ENCODE data around the gene ZFR2. TPM values are rescaled to one million over a fixed set of nuclear protein-coding genes. Genes with fewer than 3 reads are reported as not detected.

ZFR2 gene
- total and polyA plus RNA-seq, 2 of the 8 experiments (the other 6 are each of a cell fraction or from before 2014, with no cell fraction given), result 14.5 to 28.4 TPM

DNA sequence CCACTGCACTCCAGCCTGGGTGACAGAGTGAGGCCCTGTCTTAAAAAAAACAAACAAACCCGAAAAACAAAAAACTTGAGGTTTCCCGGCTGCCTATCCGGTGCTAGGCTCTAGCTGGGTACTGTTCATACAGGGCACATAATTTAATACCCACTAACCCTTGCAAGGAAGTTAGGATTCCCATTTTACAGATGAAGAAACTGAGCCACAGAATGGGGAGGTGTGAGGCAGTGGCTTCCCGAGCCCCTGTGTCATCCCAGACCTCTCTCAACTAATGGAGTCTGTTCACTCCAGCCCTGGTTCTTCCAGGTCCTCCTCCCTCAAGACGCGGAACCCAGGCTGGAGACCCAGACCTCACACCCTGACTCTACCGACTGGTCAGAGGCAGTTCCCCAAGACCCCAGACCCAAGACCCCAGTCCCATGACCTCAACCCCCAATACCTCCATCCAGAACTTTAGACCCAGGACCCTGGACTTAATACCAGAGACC, 107.9 kb downstream of the ZFR2 start:
- ChIA-PET POLR2A (ENCODE audit: partially characterized antibody) (interaction anchor here (0.6 to 2.2 kb wide), 8 partner anchors 10 to 318 kb away, joined by 3 to 19 read pairs (median 4); partner anchors contain the start of genes EEF2 and MATK), CTCF (ENCODE audit: partially characterized antibody) (interaction anchor here (0.6 to 2.7 kb wide), 5 partner anchors 17 to 477 kb away, joined by 3 to 8 read pairs (median 4); no protein-coding TSS in a partner anchor)
- peaks cover 0 to 3% (median 0%) of the 10 kb centered on the region in 4 experiments; a peak in 5 of 8 replicates for H3K36me3 ChIP-seq (ENCODE audit: control insufficient read depth in 2 of 4, insufficient read depth in 4 of 4, low read length in 3 of 4)
- H3K79me1 ChIP-seq (ENCODE audit: low read depth, low read length), result no peaks in the 10 kb centered on the region; the same call in 1 of the 2 replicates
- no peak overlapping the region for H2BK20ac ChIP-seq (ENCODE audit: low read length)
- H3K4me3 ChIP-seq (ENCODE audit: extremely low read depth in 1 of 4, insufficient read depth in 2 of 4, low read depth in 3 of 4, low read length in 4 of 4), result peak overlapping the region; percentile 87 to 95 (median 88)
- no peak overlapping the region; the same call in 1 of the 2 replicates for H2BK15ac ChIP-seq (ENCODE audit: low read length)
- no peak for FAIRE-seq
- no peak overlapping the region for H2BK5ac ChIP-seq (ENCODE audit: low read depth, low read length)
- peak overlapping the region; percentile 64; the same call in 1 of the 2 replicates for H3K27ac ChIP-seq (ENCODE audit: low read depth, low read length)
- H4K8ac ChIP-seq (ENCODE audit: extremely low read depth, insufficient read depth, low read length), result peak overlapping the region; percentile 54; the same call in 1 of the 2 replicates
- TF ChIP-seq KDM1A (IDR thresholded peaks at IDR 0.05; ENCODE audit: borderline replicate concordance, low read length) (peak; percentile 76; the same call in 1 of the 2 replicates), KDM5A (IDR thresholded peaks at IDR 0.05; ENCODE audit: low read length) (no peak), GTF2F1 (IDR thresholded peaks at IDR 0.05; ENCODE audit: borderline replicate concordance, low read depth, low read length) (no peak), RNF2 (IDR thresholded peaks at IDR 0.05; ENCODE audit: borderline replicate concordance, low read depth, low read length, missing control alignments, poor library complexity, severe bottlenecking) (no peak), RFX5 (IDR thresholded peaks at IDR 0.05; ENCODE audit: borderline replicate concordance, low read depth, low read length) (no peak), CREB1 (IDR thresholded peaks at IDR 0.05) (no peak), EGR1 (IDR thresholded peaks at IDR 0.05; ENCODE audit: borderline replicate concordance, low read depth, low read length) (no peak), NRF1 (IDR thresholded peaks at IDR 0.05; ENCODE audit: low read depth, low read length) (no peak), CBX8 (IDR thresholded peaks at IDR 0.05; ENCODE audit: borderline replicate concordance, low read depth, low read length) (no peak)
- H3K9me3 ChIP-seq (ENCODE audit: insufficient read depth in 2 of 2, low read depth in 1 of 2, low read length in 1 of 2), result no peaks in the 10 kb centered on the region
- H3K23me2 ChIP-seq (ENCODE audit: low read depth, low read length), result peaks cover 5% of the 10 kb centered on the region
- no peak overlapping the region for H3K23ac ChIP-seq (ENCODE audit: insufficient read length)
- peak overlapping the region; percentile 92 for H3K4ac ChIP-seq (replicated peaks; ENCODE audit: insufficient read length, low read depth, low read length)
- no peaks in the 10 kb centered on the region for H3K27me3 ChIP-seq (replicated peaks in 1 of 4; ENCODE audit: control insufficient read depth in 3 of 4, extremely low read depth in 1 of 4, insufficient read depth in 3 of 4, low read length in 3 of 4)
- H2AK5ac ChIP-seq (ENCODE audit: low read depth, low read length), result no peak overlapping the region
- 0 out of 2 replicates have a peak overlapping the region, but pooled peaks have one; percentile 9 for H2BK12ac ChIP-seq (ENCODE audit: low read depth, low read length)
- no peak overlapping the region for H4K5ac ChIP-seq (ENCODE audit: insufficient read length, low read depth, low read length)
- no peak overlapping the region for H2BK120ac ChIP-seq (replicated peaks; ENCODE audit: low read depth, low read length)
- DNase-seq (ENCODE audit: low read depth in 1 of 2, low spot score in 2 of 2), result no peak
- peaks cover 0 to 3% of the 10 kb centered on the region in 2 experiments for H4K20me1 ChIP-seq (replicated peaks in 1 of 2; ENCODE audit: control insufficient read depth in 1 of 2, insufficient read depth in 2 of 2, low read length in 2 of 2)
- H3K9ac ChIP-seq (replicated peaks in 1 of 4; ENCODE audit: extremely low read depth in 1 of 4, low read depth in 3 of 4, low read length in 3 of 4), result peak overlapping the region in 3 of 4 experiments; percentile 75 to 85 (median 79); a peak in 6 of 7 replicates
- H3K18ac ChIP-seq (ENCODE audit: extremely low read depth, low read length), result peak overlapping the region; percentile 98; the same call in 1 of the 2 replicates
- WGBS, 2 experiments (ENCODE audit: extremely low coverage in 1 of 2, insufficient coverage in 1 of 2, insufficient read length in 1 of 2, insufficient replicate concordance in 2 of 2, low coverage in 1 of 2, low lambda C conversion rate in 2 of 2, missing lambda C conversion rate in 1 of 2), result 50% methylated on average over 7 of the region's 7 CpGs; no CpG with 5 or more reads in 1 of the 2 experiments
- H4K91ac ChIP-seq (replicated peaks; ENCODE audit: insufficient read length, low read length), result no peak overlapping the region
- peak overlapping the region; percentile 10 for H3K56ac ChIP-seq (replicated peaks; ENCODE audit: insufficient read length, low read depth, low read length)
- H3K4me1 ChIP-seq (replicated peaks in 1 of 4; ENCODE audit: control insufficient read depth in 3 of 4, insufficient read depth in 4 of 4, low read length in 3 of 4), result no peaks in the 10 kb centered on the region
- H3K14ac ChIP-seq (ENCODE audit: insufficient read length), result no peak overlapping the region
- H3K79me2 ChIP-seq (ENCODE audit: control insufficient read depth in 1 of 2, insufficient read depth in 2 of 2, low read length in 2 of 2), result peaks cover 0 to 7% of the 10 kb centered on the region in 2 experiments; a peak in 1 of 4 replicates
- H3K4me2 ChIP-seq (ENCODE audit: insufficient read depth in 1 of 2, low read depth in 2 of 2, low read length in 2 of 2), result peak overlapping the region; percentile 72 to 87
- peak overlapping the region; percentile 45; the same call in 1 of the 2 replicates for H2AFZ ChIP-seq (ENCODE audit: low read length)

All from H1 (cell line).